Hepatocyte (in vitro differentiated cells): ENCODE results near the gene PRDM16. TPM values are rescaled to one million over a fixed set of nuclear protein-coding genes. Genes with fewer than 3 reads are reported as not detected.
A peak's percentile ranks its signal among the peaks of the same experiment; 100 is the strongest.

ENCODE experiments used
- DNase-seq: peaks from one replicate; pipeline ENCODE4 v3.0.0-alpha.2; 2016; ENCODE audit warnings: low spot score
- H2AFZ ChIP-seq: fragments of 200-600 bp; sonication (generic); 2 replicates; pipeline ENCODE4 v1.6.0; 2016; ENCODE audit warnings: antibody characterized with exemption, mild to moderate bottlenecking
- H3K27ac ChIP-seq: fragments of 200-600 bp; sonication (generic); 2 replicates; pipeline ENCODE4 v1.5.1; 2016; ENCODE audit warnings: mild to moderate bottlenecking
- H3K27me3 ChIP-seq: fragments of 200-600 bp; sonication (generic); 2 replicates; pipeline ENCODE4 v1.6.1; 2016
- H3K36me3 ChIP-seq: fragments of 200-600 bp; sonication (generic); replicated peaks from 2 replicates; pipeline ENCODE4 v1.5.1; 2016; ENCODE audit warnings: low read depth; ENCODE audit not compliant: insufficient read depth
- H3K4me1 ChIP-seq: fragments of 200-600 bp; sonication (generic); 2 replicates; pipeline ENCODE4 v1.5.1; 2016; ENCODE audit warnings: mild to moderate bottlenecking, moderate library complexity; ENCODE audit not compliant: insufficient read depth
- H3K4me2 ChIP-seq: fragments of 200-600 bp; sonication (generic); 2 replicates; pipeline ENCODE4 v1.6.0; 2016
- H3K4me3 ChIP-seq: fragments of 200-600 bp; sonication (generic); 2 replicates; pipeline ENCODE4 v1.5.1; 2016; ENCODE audit warnings: mild to moderate bottlenecking
- H3K79me2 ChIP-seq: fragments of 200-600 bp; sonication (generic); 2 replicates; pipeline ENCODE4 v1.6.0; 2017; ENCODE audit warnings: mild to moderate bottlenecking
- H3K9me2 ChIP-seq: fragments of 200-600 bp; sonication (generic); replicated peaks from 2 replicates; pipeline ENCODE4 v1.6.0; 2017; ENCODE audit warnings: mild to moderate bottlenecking; ENCODE audit not compliant: insufficient read depth
- H3K9me3 ChIP-seq: fragments of 200-600 bp; sonication (generic); 2 replicates; pipeline ENCODE4 v1.5.1; 2016; ENCODE audit warnings: low read depth, mild to moderate bottlenecking
- H4K20me1 ChIP-seq: fragments of 200-600 bp; sonication (generic); 2 replicates; pipeline ENCODE4 v1.6.0; 2016; ENCODE audit warnings: mild to moderate bottlenecking; ENCODE audit not compliant: insufficient read depth, poor library complexity, severe bottlenecking
- CTCF ChIP-seq: fragments of 200-600 bp; sonication (generic); IDR thresholded peaks from 2 replicates; pipeline ENCODE4 v1.5.1; 2016; ENCODE audit warnings: antibody characterized with exemption, mild to moderate bottlenecking; ENCODE audit not compliant: poor library complexity
- EZH2 ChIP-seq: fragments of 200-600 bp; sonication (generic); IDR thresholded peaks from 2 replicates; pipeline ENCODE4 v1.6.1; 2016; ENCODE audit warnings: antibody characterized with exemption, mild to moderate bottlenecking, borderline replicate concordance
- EZH2phosphoT487 ChIP-seq: fragments of 200-600 bp; sonication (generic); IDR thresholded peaks from one replicate; pipeline ENCODE4 v1.6.1; 2018; ENCODE audit warnings: antibody characterized with exemption, mild to moderate bottlenecking, low read depth, moderate library complexity; ENCODE audit not compliant: unreplicated experiment, severe bottlenecking
- WGBS: methylation state at CpG from one replicate; pipeline ENCODE4 v1.1.6; 2016; ENCODE audit warnings: low lambda C conversion rate; ENCODE audit errors: missing lambda C conversion rate; 5-methylcytosine and 5-hydroxymethylcytosine counted together
- polyA plus RNA-seq: library from polyadenylated mRNA; unstranded; fragments of >200 nt; fragmentation: Nextera tagmentation; extraction: Ambion mirVana; gene quantifications from 2 replicates; pipeline ENCODE4 v1.2.1, GENCODE V29; 2016
- total RNA-seq: library from RNA; depleted of rRNA; stranded (reverse); fragments of >200 nt; gene quantifications from 2 replicates; pipeline ENCODE4 v1.2.3, GENCODE V29; 2014

The PRDM16 gene
- total and polyA plus RNA-seq, 2 experiments from 2014 or later: 8.1 to 9.9 TPM

- Histone ChIP-seq H3K4me1 (peaks cover 14% of the 10 kb centered on the region), H3K27me3 (no peaks in the 10 kb centered on the region), H3K36me3 (no peaks in the 10 kb centered on the region), H3K4me3 (no peak overlapping the region), H3K79me2 (no peaks in the 10 kb centered on the region), H3K9me3 (no peaks in the 10 kb centered on the region), H3K27ac (no peak overlapping the region), H4K20me1 (no peaks in the 10 kb centered on the region), H3K9me2 (no peaks in the 10 kb centered on the region), H3K4me2 (no peak overlapping the region), H2AFZ (no peak overlapping the region)
- WGBS: 91% methylated on average over 11 of the region's 17 CpGs
- TF ChIP-seq CTCF (no peak), EZH2phosphoT487 (no peak), EZH2 (no peak)
- no peak for DNase-seq
Observed at GRCh38 chr1:3469849-3470649, 401.0 kb downstream of the PRDM16 start.

GRCh38 chr1:3470650-3471355, 401.8 kb downstream of the PRDM16 start:
- H3K4me1 ChIP-seq: peaks cover 14% of the 10 kb centered on the region
- TF ChIP-seq EZH2phosphoT487: no peak
- no peak for TF ChIP-seq EZH2
- no peak overlapping the region for H3K4me3 ChIP-seq
- peak overlapping the region; percentile 54 for H3K27ac ChIP-seq
- no peak overlapping the region for H2AFZ ChIP-seq
- H3K36me3 ChIP-seq: no peaks in the 10 kb centered on the region
- peak overlapping the region; percentile 46 for H3K4me2 ChIP-seq
- H4K20me1 ChIP-seq: no peaks in the 10 kb centered on the region
- no peaks in the 10 kb centered on the region for H3K79me2 ChIP-seq
- no peaks in the 10 kb centered on the region for H3K9me2 ChIP-seq
- H3K9me3 ChIP-seq: no peaks in the 10 kb centered on the region
- H3K27me3 ChIP-seq: no peaks in the 10 kb centered on the region
- 89% methylated on average over 15 of the region's 22 CpGs for WGBS
- DNase-seq: no peak

- Histone ChIP-seq H3K4me2 (peak overlapping the region; percentile 46), H3K4me1 (peaks cover 14% of the 10 kb centered on the region), H3K36me3 (no peaks in the 10 kb centered on the region), H4K20me1 (no peaks in the 10 kb centered on the region), H2AFZ (no peak overlapping the region), H3K9me2 (no peaks in the 10 kb centered on the region), H3K4me3 (no peak overlapping the region), H3K27ac (peak overlapping the region; percentile 54), H3K27me3 (no peaks in the 10 kb centered on the region), H3K9me3 (no peaks in the 10 kb centered on the region), H3K79me2 (no peaks in the 10 kb centered on the region)
- 32% methylated on average over 20 of the region's 25 CpGs for WGBS
- DNase-seq: peak; percentile 81
- peak; percentile 57 for TF ChIP-seq CTCF
- no peak for TF ChIP-seq EZH2
Observed at GRCh38 chr1:3471356-3472087, 402.5 kb downstream of the PRDM16 start.
